Endothelial cell of umbilical vein (primary cell): ENCODE data around the gene ALDOC.

ENCODE experiments used
- EZH2 ChIP-seq: IDR thresholded peaks from 2 replicates; pipeline ENCODE4 v1.6.1; 2012; ENCODE audit warnings: borderline replicate concordance, low read depth, mild to moderate bottlenecking, moderate library complexity, low read length, inconsistent platforms; ENCODE audit not compliant: severe bottlenecking
- FOS ChIP-seq: IDR thresholded peaks from 2 replicates; pipeline ENCODE4 v1.6.1; 2011; ENCODE audit warnings: mild to moderate bottlenecking, low read length, moderate library complexity, borderline replicate concordance; ENCODE audit not compliant: insufficient read depth
- GATA2 ChIP-seq: IDR thresholded peaks from 2 replicates; pipeline ENCODE4 v1.7.0; 2011; ENCODE audit warnings: low read depth, mild to moderate bottlenecking, moderate library complexity, mixed read lengths, low read length; ENCODE audit not compliant: insufficient read length, insufficient read depth
- JUN ChIP-seq: IDR thresholded peaks from 2 replicates; pipeline ENCODE4 v1.6.1; 2011; ENCODE audit warnings: borderline replicate concordance, low read depth; ENCODE audit not compliant: insufficient read length, insufficient read depth
- MYC ChIP-seq: IDR thresholded peaks from one replicate; pipeline ENCODE4 v1.6.1; 2011; ENCODE audit warnings: mild to moderate bottlenecking, low read depth, low read length
- POLR2A ChIP-seq: IDR thresholded peaks from 2 replicates; pipeline ENCODE4 v1.6.1; 2012; ENCODE audit warnings: low read depth, mild to moderate bottlenecking, control low read depth, low read length
- POLR2AphosphoS5 ChIP-seq: IDR thresholded peaks from 2 replicates; pipeline ENCODE4 v1.6.1; 2012; ENCODE audit warnings: low read depth, mild to moderate bottlenecking, control low read depth, low read length, moderate library complexity; ENCODE audit not compliant: insufficient read depth
- TF ChIP-seq, protein P1 (sequence below), 2 donors: IDR thresholded peaks; 1 replicate in 1 of 2; 2 replicates in 1 of 2; pipeline ENCODE4 v1.5.1; 2011; ENCODE audit warnings: low read length in 2 of 2, mild to moderate bottlenecking in 2 of 2, moderate library complexity in 2 of 2, control low read depth in 1 of 2, inconsistent platforms in 1 of 2, low read depth in 1 of 2; ENCODE audit not compliant: insufficient read depth in 1 of 2; ENCODE audit errors: extremely low read depth in 1 of 2
- TF ChIP-seq, protein P2 (sequence below): IDR thresholded peaks from 2 replicates; pipeline ENCODE4 v1.6.1; 2011; ENCODE audit not compliant: insufficient read depth, insufficient read length

DNA sequence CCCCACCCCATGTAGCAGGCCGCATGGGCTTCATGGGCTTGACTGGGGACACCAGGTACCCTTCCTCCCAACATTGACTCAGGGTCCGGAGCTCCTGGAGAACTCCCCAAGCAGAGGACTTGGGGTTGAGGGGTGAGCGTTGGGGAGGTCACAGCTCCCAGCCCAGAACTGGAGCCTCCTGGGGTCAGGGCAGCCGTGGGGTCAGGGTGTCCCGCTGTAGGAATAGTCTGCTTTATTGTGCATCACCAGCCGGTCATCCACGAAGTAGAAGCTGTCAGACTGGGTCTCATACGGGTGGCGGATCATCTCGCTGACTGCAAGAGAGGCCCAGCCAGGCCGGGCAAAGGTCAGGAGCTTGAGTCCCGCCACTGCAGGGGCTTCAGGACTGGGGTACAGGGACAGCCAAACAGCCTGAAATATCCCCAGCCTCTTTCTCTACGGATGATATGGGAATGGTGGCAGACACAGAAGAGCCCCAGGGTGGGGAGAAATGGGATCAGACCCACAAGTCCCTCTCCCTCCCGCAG, 29.5 kb downstream of the ALDOC start:
- no peak for TF ChIP-seq POLR2AphosphoS5
- TF ChIP-seq, protein P1, sequence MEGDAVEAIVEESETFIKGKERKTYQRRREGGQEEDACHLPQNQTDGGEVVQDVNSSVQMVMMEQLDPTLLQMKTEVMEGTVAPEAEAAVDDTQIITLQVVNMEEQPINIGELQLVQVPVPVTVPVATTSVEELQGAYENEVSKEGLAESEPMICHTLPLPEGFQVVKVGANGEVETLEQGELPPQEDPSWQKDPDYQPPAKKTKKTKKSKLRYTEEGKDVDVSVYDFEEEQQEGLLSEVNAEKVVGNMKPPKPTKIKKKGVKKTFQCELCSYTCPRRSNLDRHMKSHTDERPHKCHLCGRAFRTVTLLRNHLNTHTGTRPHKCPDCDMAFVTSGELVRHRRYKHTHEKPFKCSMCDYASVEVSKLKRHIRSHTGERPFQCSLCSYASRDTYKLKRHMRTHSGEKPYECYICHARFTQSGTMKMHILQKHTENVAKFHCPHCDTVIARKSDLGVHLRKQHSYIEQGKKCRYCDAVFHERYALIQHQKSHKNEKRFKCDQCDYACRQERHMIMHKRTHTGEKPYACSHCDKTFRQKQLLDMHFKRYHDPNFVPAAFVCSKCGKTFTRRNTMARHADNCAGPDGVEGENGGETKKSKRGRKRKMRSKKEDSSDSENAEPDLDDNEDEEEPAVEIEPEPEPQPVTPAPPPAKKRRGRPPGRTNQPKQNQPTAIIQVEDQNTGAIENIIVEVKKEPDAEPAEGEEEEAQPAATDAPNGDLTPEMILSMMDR (IDR thresholded peaks at IDR 0.05; ENCODE audit: extremely low read depth in 1 of 2, insufficient read depth in 1 of 2, low read depth in 1 of 2, low read length in 2 of 2), result no peak
- no peak for TF ChIP-seq POLR2A
- no peak for TF ChIP-seq EZH2
- no peak for TF ChIP-seq MYC
- TF ChIP-seq, protein P2, sequence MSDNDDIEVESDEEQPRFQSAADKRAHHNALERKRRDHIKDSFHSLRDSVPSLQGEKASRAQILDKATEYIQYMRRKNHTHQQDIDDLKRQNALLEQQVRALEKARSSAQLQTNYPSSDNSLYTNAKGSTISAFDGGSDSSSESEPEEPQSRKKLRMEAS, result no peak
- no peak for TF ChIP-seq GATA2
- TF ChIP-seq JUN, result no peak
- TF ChIP-seq FOS, result no peak
